22Rv1 (cell line): Measurements from ENCODE around the gene NAT9.

Experiments used
- CTCF ChIP-seq: fragments of 450-650 bp; IDR thresholded peaks from 2 replicates; pipeline ENCODE4 v1.5.1; 2017; ENCODE audit warnings: mild to moderate bottlenecking
- ZFX ChIP-seq: fragments of 450-650 bp; IDR thresholded peaks from 2 replicates; pipeline ENCODE4 v1.6.1; 2017; ENCODE audit warnings: antibody characterized with exemption, borderline replicate concordance

GRCh38 chr17:74815550-74816370 lies 39.6 kb upstream of the NAT9 start:
- TF ChIP-seq CTCF: peak; percentile 35; the same call in 1 of the 2 replicates
- no peak for TF ChIP-seq ZFX
